Epithelial cell of proximal tubule (primary cell): Measurements from ENCODE around the gene FREM3. TPM values are rescaled to one million over a fixed set of nuclear protein-coding genes. Genes with fewer than 3 reads are reported as not detected.

Source experiments
- DNase-seq: peaks from one replicate; pipeline ENCODE4 v3.0.0-alpha.2; 2011; ENCODE audit warnings: low read depth
- H3K4me3 ChIP-seq: 2 replicates; pipeline ENCODE4 v1.5.1; 2011; ENCODE audit warnings: low read depth, mild to moderate bottlenecking, low read length
- total RNA-seq: library from RNA; depleted of rRNA; stranded (reverse); fragments of >200 nt; gene quantifications from 2 replicates; pipeline ENCODE4 v1.2.3, GENCODE V29; 2015
- TF ChIP-seq, protein P1 (sequence below): conservative IDR thresholded peaks from 2 replicates; pipeline ENCODE4 v1.5.1; 2012; ENCODE audit warnings: low read depth, mild to moderate bottlenecking, low read length

The FREM3 gene
- total RNA-seq, 1 donor from 2014 or later, result not detected

DNA sequence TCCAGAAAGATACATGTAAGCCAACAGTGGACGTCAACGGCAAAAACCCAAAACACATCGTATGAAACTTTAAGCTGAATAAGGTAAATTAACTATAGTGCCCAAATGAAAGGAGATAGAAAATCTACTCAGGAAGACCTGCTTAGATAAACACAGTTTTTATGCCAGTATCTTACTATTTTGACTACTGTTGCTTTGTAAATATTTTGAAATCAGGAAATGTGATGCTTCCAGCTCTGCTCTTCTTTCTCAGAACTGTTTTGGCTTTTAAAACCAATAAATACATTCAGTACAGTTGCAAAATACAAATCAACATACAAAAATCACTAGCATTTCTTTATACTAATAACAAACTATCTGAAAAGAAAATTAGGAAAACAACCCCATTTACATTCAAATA lies 103.2 kb downstream of the FREM3 start:
- no peak overlapping the region for H3K4me3 ChIP-seq
- TF ChIP-seq, protein P1, sequence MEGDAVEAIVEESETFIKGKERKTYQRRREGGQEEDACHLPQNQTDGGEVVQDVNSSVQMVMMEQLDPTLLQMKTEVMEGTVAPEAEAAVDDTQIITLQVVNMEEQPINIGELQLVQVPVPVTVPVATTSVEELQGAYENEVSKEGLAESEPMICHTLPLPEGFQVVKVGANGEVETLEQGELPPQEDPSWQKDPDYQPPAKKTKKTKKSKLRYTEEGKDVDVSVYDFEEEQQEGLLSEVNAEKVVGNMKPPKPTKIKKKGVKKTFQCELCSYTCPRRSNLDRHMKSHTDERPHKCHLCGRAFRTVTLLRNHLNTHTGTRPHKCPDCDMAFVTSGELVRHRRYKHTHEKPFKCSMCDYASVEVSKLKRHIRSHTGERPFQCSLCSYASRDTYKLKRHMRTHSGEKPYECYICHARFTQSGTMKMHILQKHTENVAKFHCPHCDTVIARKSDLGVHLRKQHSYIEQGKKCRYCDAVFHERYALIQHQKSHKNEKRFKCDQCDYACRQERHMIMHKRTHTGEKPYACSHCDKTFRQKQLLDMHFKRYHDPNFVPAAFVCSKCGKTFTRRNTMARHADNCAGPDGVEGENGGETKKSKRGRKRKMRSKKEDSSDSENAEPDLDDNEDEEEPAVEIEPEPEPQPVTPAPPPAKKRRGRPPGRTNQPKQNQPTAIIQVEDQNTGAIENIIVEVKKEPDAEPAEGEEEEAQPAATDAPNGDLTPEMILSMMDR, result no peak
- DNase-seq, result no peak

DNA sequence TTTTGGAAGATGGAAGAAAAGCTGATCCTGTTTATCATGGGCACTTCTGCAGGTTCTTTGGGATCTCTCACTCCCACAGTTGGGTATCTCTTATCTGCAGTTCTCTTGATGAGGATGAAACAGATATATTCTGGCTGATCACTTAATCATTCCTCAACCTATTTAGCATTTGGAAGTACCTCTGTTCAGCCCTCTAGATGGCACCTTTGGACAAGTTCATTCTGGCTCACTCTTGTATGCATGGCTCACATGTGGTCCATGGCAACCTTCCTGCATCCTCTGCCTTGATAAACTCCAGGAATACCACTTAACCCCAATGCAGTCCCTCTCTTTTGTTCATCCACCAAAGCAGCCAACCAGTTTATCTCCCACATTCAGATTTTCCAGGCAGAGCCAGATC lies 112.8 kb downstream of the FREM3 start:
- H3K4me3 ChIP-seq, result no peak overlapping the region
- DNase-seq, result no peak
- TF ChIP-seq, protein P1, result peak; percentile 41

DNA sequence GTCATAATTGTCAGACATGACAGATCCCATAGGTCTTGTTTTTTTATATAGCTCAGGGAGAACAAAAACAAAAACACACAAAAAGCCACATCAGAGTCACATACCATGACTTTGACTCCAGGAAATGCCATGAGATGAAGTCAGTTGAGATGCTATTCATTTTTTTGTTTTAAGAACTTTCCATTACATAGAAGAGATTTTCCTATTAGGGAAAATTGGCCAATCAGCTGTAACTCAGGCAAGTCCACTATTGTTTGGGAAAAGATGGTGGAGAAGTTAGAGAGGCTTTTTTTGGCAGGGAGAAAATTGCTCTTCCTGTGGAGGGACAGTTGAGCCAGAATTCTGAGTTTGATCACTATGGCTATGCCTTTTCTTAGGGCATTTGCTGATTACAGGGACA lies 114.4 kb downstream of the FREM3 start:
- TF ChIP-seq, protein P1, result no peak
- DNase-seq, result no peak
- H3K4me3 ChIP-seq, result no peak overlapping the region

DNA sequence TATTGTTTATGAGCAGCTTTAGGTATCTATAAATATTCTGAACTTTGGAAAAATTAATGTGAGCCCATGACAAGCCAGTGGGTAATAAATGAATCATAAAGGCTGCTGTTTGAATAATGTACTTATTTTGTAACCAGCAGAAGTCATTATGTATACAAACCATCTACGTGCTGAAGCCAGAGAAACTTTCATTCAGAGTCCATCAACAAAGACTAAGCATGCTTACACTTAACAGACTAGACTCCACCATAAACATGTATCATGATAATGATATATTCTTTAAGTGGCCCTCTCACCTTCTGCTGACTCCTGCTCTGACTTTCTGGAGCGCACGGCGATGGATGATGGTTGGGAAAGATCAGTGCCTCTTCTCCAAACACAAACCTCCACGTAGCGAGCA lies 114.9 kb downstream of the FREM3 start:
- TF ChIP-seq, protein P1, result no peak
- H3K4me3 ChIP-seq, result no peak overlapping the region
- DNase-seq, result no peak

DNA sequence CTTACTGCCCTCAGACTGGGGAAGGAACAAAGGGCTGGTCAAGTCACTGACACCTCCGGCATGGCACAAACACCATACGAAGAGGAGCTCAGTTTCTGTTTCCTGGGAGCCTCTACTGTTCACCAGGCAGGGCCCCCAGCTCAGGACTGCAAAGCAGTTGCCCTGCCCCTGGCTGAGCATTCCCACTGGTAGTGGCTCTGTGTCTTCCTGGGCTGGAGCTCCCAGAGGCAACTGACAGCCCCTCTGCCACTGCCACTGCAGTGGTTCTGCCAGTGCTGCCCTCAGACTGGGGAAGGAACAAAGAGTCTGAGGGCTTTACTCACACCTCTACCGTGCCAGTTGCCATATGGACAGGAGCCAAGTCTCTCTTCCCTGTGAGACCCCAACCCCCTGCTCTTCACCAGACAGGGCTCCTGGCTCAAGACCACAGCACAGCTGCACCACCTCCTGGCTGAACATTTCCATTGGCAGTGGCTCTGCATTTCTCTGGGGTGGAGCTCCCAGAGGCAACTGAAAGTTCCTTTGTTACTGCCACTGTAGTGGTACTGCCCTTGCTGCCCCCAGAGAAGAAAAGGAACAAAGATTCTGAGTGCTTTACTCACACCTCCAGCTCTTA lies 119.0 kb downstream of the FREM3 start:
- no peak for DNase-seq
- no peak overlapping the region for H3K4me3 ChIP-seq
- TF ChIP-seq, protein P1, result no peak

DNA sequence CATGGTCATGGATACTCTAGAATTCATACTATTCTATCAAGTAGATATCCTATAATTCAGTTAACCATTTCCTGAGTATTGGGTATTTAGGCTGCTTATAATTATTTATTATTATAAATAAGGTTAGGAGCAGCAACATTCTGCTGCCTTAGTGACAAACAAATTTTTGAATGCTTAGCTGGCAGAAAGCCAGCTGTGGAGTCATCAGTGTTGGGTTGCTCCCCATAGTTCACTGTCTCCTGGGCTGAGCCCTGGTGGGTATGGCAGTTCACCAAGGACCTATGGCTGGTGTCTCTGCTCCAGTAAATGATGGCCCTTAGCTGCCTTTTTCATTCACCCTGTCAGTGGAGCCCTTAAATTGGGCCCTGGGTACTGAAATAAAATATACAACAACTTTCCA lies 125.1 kb downstream of the FREM3 start:
- H3K4me3 ChIP-seq, result no peak overlapping the region
- TF ChIP-seq, protein P1, result no peak
- DNase-seq, result no peak

DNA sequence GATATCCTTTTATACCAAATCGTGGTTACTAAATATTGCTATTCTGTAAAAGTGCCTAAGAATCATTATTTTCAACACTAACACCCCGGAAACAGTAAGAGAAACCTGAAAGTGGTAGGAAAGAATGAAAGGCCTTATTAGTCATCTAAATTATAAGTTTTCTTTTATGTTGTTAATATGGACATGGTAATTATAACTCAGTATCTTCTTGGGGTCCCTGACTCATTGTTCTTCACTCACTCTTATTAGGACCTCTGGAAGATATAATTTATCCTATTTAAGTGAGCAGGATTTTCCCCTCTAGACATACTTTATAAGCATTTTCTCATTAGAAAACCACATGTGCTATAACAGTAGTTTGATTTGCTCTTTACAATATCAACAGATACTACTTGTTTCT lies 136.0 kb downstream of the FREM3 start:
- TF ChIP-seq, protein P1, result no peak
- H3K4me3 ChIP-seq, result no peak overlapping the region
- no peak for DNase-seq
